ENCODE data around the gene YAE1. TPM values are rescaled to one million over a fixed set of nuclear protein-coding genes. Genes with fewer than 3 reads are reported as not detected.

The YAE1 gene
- total and polyA plus RNA-seq, 2 donors (not counting 1 experiment from before 2014, with no cell fraction given), result 36.3 to 39.3 TPM

GRCh38 chr7:39588416-39588815 is 22.2 kb downstream of the YAE1 start:
- H3K36me3 ChIP-seq (ENCODE audit: control insufficient read depth, insufficient read depth, low read length), result no peaks in the 10 kb centered on the region
- no peak for DNase-seq (ENCODE audit: low read depth in 2 of 2)
- no peak overlapping the region for H2AFZ ChIP-seq (ENCODE audit: low read length)
- H3K27ac ChIP-seq (ENCODE audit: insufficient read depth, low read length), result no peak overlapping the region
- TF ChIP-seq CTCF (conservative IDR thresholded peaks at IDR 0.05 in 1 of 2, IDR thresholded peaks at IDR 0.05 in 1 of 2; ENCODE audit: low read depth in 1 of 2, low read length in 2 of 2) (no peak), EZH2 (IDR thresholded peaks at IDR 0.05; ENCODE audit: low read length, missing control alignments) (no peak)
- H3K9me3 ChIP-seq (ENCODE audit: control insufficient read depth, insufficient read depth, low read depth, low read length), result no peaks in the 10 kb centered on the region
- H3K4me2 ChIP-seq (ENCODE audit: extremely low read depth, insufficient read depth, low read length), result no peak overlapping the region
- no peak overlapping the region for H3K9ac ChIP-seq (ENCODE audit: insufficient read depth, low read length)
- no peaks in the 10 kb centered on the region for H3K27me3 ChIP-seq (ENCODE audit: control insufficient read depth, insufficient read depth, low read length)
- H3K4me1 ChIP-seq (ENCODE audit: control insufficient read depth, extremely low read depth, insufficient read depth, low read length), result peaks cover 7% of the 10 kb centered on the region
- no peaks in the 10 kb centered on the region for H3K79me2 ChIP-seq (ENCODE audit: control insufficient read depth, insufficient read depth, low read length)
- H4K20me1 ChIP-seq (ENCODE audit: control insufficient read depth, extremely low read depth, insufficient read depth, low read length), result no peaks in the 10 kb centered on the region
- no peak overlapping the region for H3K4me3 ChIP-seq (replicated peaks in 1 of 4; ENCODE audit: control extremely low read depth in 1 of 4, insufficient read depth in 1 of 4, low read depth in 3 of 4, low read length in 4 of 4)

- Histone ChIP-seq H3K27ac (ENCODE audit: insufficient read depth, low read length) (no peak overlapping the region), H3K36me3 (ENCODE audit: control insufficient read depth, insufficient read depth, low read length) (no peaks in the 10 kb centered on the region), H3K4me2 (ENCODE audit: extremely low read depth, insufficient read depth, low read length) (peak overlapping the region; percentile 37), H3K27me3 (ENCODE audit: control insufficient read depth, insufficient read depth, low read length) (no peaks in the 10 kb centered on the region), H3K9ac (ENCODE audit: insufficient read depth, low read length) (no peak overlapping the region), H2AFZ (ENCODE audit: low read length) (no peak overlapping the region), H4K20me1 (ENCODE audit: control insufficient read depth, extremely low read depth, insufficient read depth, low read length) (no peaks in the 10 kb centered on the region), H3K4me1 (ENCODE audit: control insufficient read depth, extremely low read depth, insufficient read depth, low read length) (peaks cover 7% of the 10 kb centered on the region), H3K4me3 (replicated peaks in 1 of 4; ENCODE audit: control extremely low read depth in 1 of 4, insufficient read depth in 1 of 4, low read depth in 3 of 4, low read length in 4 of 4) (no peak overlapping the region), H3K79me2 (ENCODE audit: control insufficient read depth, insufficient read depth, low read length) (no peaks in the 10 kb centered on the region), H3K9me3 (ENCODE audit: control insufficient read depth, insufficient read depth, low read depth, low read length) (no peaks in the 10 kb centered on the region)
- peak; percentile 64 to 97 for DNase-seq (ENCODE audit: low read depth in 2 of 2)
- TF ChIP-seq EZH2 (IDR thresholded peaks at IDR 0.05; ENCODE audit: low read length, missing control alignments) (no peak), CTCF (conservative IDR thresholded peaks at IDR 0.05 in 1 of 2, IDR thresholded peaks at IDR 0.05 in 1 of 2; ENCODE audit: low read depth in 1 of 2, low read length in 2 of 2) (no peak)
Measured at GRCh38 chr7:39589323-39590111, 23.3 kb downstream of the YAE1 start.

DNA sequence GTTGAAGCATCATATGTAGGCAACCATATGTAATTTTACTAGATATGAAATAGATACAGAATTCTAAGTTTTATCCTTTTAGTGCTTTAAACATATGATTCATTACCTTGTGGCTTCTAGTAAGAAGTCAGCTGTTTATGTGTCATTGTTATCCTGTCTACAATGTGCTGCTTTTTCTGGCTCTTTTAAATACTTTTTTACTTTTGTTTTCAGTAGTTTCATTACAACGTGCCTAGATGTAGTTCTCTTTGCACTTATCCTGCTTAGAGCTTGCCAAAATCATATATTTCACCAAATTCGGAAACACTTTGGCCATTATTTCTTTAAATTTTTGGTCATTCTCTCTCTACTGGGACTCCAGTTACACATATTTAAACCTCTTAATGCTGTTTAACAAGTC is 26.4 kb downstream of the YAE1 start:
- TF ChIP-seq CTCF (conservative IDR thresholded peaks at IDR 0.05 in 1 of 2, IDR thresholded peaks at IDR 0.05 in 1 of 2; ENCODE audit: low read depth in 1 of 2, low read length in 2 of 2) (no peak), EZH2 (IDR thresholded peaks at IDR 0.05; ENCODE audit: low read length, missing control alignments) (no peak)
- no peaks in the 10 kb centered on the region for H4K20me1 ChIP-seq (ENCODE audit: control insufficient read depth, extremely low read depth, insufficient read depth, low read length)
- H3K27me3 ChIP-seq (ENCODE audit: control insufficient read depth, insufficient read depth, low read length), result no peaks in the 10 kb centered on the region
- H3K4me3 ChIP-seq (replicated peaks in 1 of 4; ENCODE audit: control extremely low read depth in 1 of 4, insufficient read depth in 1 of 4, low read depth in 3 of 4, low read length in 4 of 4), result peak overlapping the region in 1 of 4 experiments; percentile 7
- no peaks in the 10 kb centered on the region for H3K36me3 ChIP-seq (ENCODE audit: control insufficient read depth, insufficient read depth, low read length)
- no peaks in the 10 kb centered on the region for H3K79me2 ChIP-seq (ENCODE audit: control insufficient read depth, insufficient read depth, low read length)
- H3K9me3 ChIP-seq (ENCODE audit: control insufficient read depth, insufficient read depth, low read depth, low read length), result no peaks in the 10 kb centered on the region
- peak overlapping the region; percentile 25 for H3K27ac ChIP-seq (ENCODE audit: insufficient read depth, low read length)
- DNase-seq (ENCODE audit: low read depth in 2 of 2), result peak; percentile 73 to 87
- H2AFZ ChIP-seq (ENCODE audit: low read length), result no peak overlapping the region
- H3K9ac ChIP-seq (ENCODE audit: insufficient read depth, low read length), result no peak overlapping the region
- H3K4me2 ChIP-seq (ENCODE audit: extremely low read depth, insufficient read depth, low read length), result peak overlapping the region; percentile 58
- peaks cover 7% of the 10 kb centered on the region for H3K4me1 ChIP-seq (ENCODE audit: control insufficient read depth, extremely low read depth, insufficient read depth, low read length)

Data from fibroblast of lung (primary cell).